Sigmoid colon (tissue), 7 donors: ENCODE results near the gene NELFB. TPM values are rescaled to one million over a fixed set of nuclear protein-coding genes. Genes with fewer than 3 reads are reported as not detected.
"Not testable (repeated sequence)": the region's sequence is repeated elsewhere in the genome, so short reads cannot be mapped to it uniquely, and the experiment has no call there.

Experiments
- DNase-seq: peaks from one replicate; pipeline ENCODE4 v3.0.0-alpha.2; 2019
- H3K27ac ChIP-seq, 4 donors: fragments of 200-600 bp; sonication (generic); one replicate each; pipeline ENCODE4 v1.5.1; 2016 to 2019; ENCODE audit warnings: mild to moderate bottlenecking in 1 of 4
- H3K27me3 ChIP-seq, 3 donors: fragments of 200-600 bp; sonication (generic); one replicate each; pipeline ENCODE4 v1.5.1; 2019; ENCODE audit warnings: mild to moderate bottlenecking in 1 of 3
- H3K36me3 ChIP-seq, 4 donors: fragments of 200-600 bp; sonication (generic); one replicate each; pipeline ENCODE4 v1.5.1; 2016 to 2019
- H3K4me1 ChIP-seq, 4 donors: fragments of 200-600 bp; sonication (generic); one replicate each; pipeline ENCODE4 v1.5.1; 2017 to 2019
- H3K4me3 ChIP-seq, 4 donors: fragments of 200-600 bp; sonication (generic); one replicate each; pipeline ENCODE4 v1.5.1; 2017 to 2019; ENCODE audit warnings: mild to moderate bottlenecking in 2 of 4, moderate library complexity in 1 of 4
- H3K9me3 ChIP-seq, 4 donors: fragments of 200-600 bp in 3 of 4; sonication (generic) in 3 of 4; one replicate each; pipeline versions ENCODE4 v1.5.1 to v1.6.1; 2013 to 2019
- EP300 ChIP-seq, 4 donors: sonication (generic); formaldehyde crosslinking; IDR thresholded peaks; one replicate each; pipeline ENCODE4 v1.6.1; 2017; ENCODE audit warnings: antibody characterized with exemption in 4 of 4
- POLR2A ChIP-seq, 2 donors: fragments of 450-650 bp; IDR thresholded peaks; one replicate each; pipeline ENCODE4 v1.6.1; 2016; ENCODE audit warnings: antibody characterized with exemption in 2 of 2, mild to moderate bottlenecking in 2 of 2, moderate library complexity in 2 of 2
- POLR2AphosphoS5 ChIP-seq, 4 donors: sonication (generic); formaldehyde crosslinking; IDR thresholded peaks; one replicate each; pipeline ENCODE4 v1.6.1; 2017; ENCODE audit warnings: antibody characterized with exemption in 4 of 4
- WGBS, 2 donors: extraction: QIAGEN DNeasy Blood & Tissue Kit; methylation state at CpG; one replicate each; pipeline ENCODE4 v1.1.7; 2013; 5-methylcytosine and 5-hydroxymethylcytosine counted together
- intact Hi-C: fragments of 100-400 bp; cut with DNase I; formaldehyde crosslinking; loops from one replicate; pipeline ENCODE4 v1.15.1; 2023
- polyA plus RNA-seq, 3 donors: library from polyadenylated mRNA; stranded (reverse); fragments of 200-250 nt; gene quantifications; one replicate each; pipeline ENCODE4 v1.2.3, GENCODE V29; 2013
- total RNA-seq, 4 donors: library from RNA; depleted of rRNA; stranded (reverse); fragments of >200 nt; gene quantifications; one replicate each; pipeline ENCODE4 v1.1.0, GENCODE V29; 2016
- TF ChIP-seq, protein P1 (sequence below), 4 experiments: fragments of 450-650 bp in 3 of 4; fragments of 200-600 bp in 1 of 4; IDR thresholded peaks; one replicate each; pipeline ENCODE4 v1.5.1; 2016 to 2019; ENCODE audit warnings: antibody characterized with exemption in 4 of 4, mild to moderate bottlenecking in 3 of 4, moderate library complexity in 2 of 4
- donor health status: healthy with polysubstance abuse.
- donor health status: Bipolar disorder and iron deficiency.
- donor health status: healthy.

Gene NELFB
- total and polyA plus RNA-seq, 7 donors: 24.7 to 70.5 (median 36.5) TPM

DNA sequence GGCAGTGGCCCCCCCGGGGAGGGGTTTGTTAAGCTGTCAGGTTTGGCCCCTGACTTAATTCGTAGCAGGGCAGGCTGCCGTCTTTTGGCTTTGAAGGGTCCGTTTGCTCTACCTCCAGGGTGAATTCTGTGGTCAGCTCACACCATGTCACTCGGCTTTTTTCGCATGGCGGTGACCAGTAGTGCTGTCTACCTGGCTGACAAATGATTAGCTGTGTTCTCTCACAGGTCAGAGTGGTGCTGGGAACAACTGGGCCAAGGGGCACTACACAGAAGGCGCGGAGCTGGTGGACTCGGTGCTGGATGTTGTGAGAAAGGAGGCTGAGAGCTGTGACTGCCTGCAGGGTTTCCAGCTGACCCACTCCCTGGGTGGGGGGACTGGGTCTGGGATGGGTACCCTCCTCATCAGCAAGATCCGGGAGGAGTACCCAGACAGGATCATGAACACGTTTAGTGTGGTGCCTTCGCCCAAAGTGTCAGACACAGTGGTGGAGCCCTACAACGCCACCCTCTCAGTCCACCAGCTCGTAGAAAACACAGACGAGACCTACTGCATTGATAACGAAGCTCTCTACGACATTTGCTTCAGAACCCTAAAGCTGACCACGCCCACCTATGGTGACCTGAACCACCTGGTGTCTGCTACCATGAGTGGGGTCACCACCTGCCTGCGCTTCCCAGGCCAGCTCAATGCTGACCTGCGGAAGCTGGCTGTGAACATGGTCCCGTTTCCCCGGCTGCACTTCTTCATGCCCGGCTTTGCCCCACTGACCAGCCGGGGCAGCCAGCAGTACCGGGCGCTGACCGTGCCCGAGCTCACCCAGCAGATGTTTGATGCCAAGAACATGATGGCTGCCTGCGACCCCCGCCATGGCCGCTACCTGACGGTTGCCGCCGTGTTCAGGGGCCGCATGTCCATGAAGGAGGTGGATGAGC lies 12.6 kb upstream of the NELFB start:
- Histone ChIP-seq H3K27ac (peak overlapping the region; percentile 92 to 97 (median 92)), H3K4me3 (peak overlapping the region; percentile 68 to 88 (median 80)), H3K27me3 (no peaks in the 10 kb centered on the region), H3K4me1 (peaks cover 2 to 54% (median 41%) of the 10 kb centered on the region in 4 donors), H3K36me3 (peaks cover 4 to 19% (median 15%) of the 10 kb centered on the region in 4 donors), H3K9me3 (no peaks in the 10 kb centered on the region)
- no peak for DNase-seq
- intact Hi-C loops: no loop called here
- WGBS, 2 donors: 31 to 72% methylated on average over 36 of the region's 36 CpGs
- no peak for TF ChIP-seq POLR2A (IDR thresholded peaks at IDR 0.05)

DNA sequence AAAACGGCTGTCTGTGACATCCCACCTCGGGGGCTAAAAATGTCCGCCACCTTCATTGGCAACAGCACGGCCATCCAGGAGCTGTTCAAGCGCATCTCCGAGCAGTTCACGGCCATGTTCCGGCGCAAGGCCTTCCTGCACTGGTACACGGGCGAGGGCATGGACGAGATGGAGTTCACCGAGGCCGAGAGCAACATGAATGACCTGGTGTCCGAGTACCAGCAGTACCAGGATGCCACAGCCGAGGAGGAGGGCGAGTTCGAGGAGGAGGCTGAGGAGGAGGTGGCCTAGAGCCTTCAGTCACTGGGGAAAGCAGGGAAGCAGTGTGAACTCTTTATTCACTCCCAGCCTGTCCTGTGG lies 11.9 kb upstream of the NELFB start:
- H3K4me3 ChIP-seq: not testable (repeated sequence)

DNA sequence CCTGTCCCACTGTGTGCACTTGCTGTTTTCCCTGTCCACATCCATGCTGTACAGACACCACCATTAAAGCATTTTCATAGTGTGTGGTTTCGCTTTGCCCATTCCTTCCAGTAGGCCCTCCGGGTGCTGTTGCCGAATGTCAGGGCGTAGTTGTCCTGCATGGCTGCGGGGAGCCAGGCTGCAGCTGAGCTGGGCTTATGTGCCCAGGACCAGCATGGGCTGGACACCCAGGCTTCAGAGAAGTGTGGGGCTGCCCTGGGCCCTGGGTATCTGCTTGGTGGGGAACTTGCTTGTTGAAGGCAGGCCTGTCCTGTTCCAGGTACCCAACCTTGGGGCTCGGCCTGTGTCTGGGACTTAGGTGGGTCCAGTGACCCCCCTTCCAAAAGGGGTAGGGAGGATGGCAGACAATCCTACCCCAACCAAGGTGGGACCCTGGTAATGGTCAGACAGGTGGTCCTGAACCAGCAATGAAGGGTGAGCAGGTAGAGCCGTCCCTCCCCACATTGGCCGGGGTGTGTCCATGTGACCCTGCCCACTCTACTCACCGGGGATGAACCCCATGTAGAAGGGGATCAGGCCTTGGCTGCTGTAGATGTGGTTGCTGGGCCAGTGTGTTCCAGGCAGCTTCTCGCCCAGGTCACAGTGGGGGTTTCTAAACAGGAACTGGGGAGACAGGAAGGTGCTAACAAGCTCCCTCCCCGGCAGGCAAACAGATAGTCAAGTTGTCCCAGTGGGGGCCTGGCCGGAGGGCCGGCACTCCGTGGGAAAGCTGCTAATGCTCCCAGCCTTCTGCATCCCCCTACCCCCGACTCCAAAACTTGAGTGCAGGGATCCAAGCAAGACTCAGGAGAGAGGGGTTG lies 11.3 kb upstream of the NELFB start:
- Histone ChIP-seq H3K9me3 (no peaks in the 10 kb centered on the region), H3K36me3 (peaks cover 4 to 19% (median 15%) of the 10 kb centered on the region in 4 donors), H3K4me1 (peaks cover 2 to 47% (median 33%) of the 10 kb centered on the region in 4 donors), H3K27ac (no peak overlapping the region), H3K27me3 (no peaks in the 10 kb centered on the region), H3K4me3 (no peak overlapping the region)
- 56 to 72% methylated on average over 15 of the region's 15 CpGs for WGBS, 2 donors
- intact Hi-C loops: no loop called here
- TF ChIP-seq POLR2AphosphoS5 (IDR thresholded peaks at IDR 0.05) (no peak), POLR2A (IDR thresholded peaks at IDR 0.05) (no peak)
- DNase-seq: no peak

More for the DNA sequence above, 11.9 kb upstream of the NELFB start:
- Histone ChIP-seq H3K4me1 (peaks cover 2 to 53% (median 38%) of the 10 kb centered on the region in 4 donors), H3K36me3 (peaks cover 4 to 19% (median 15%) of the 10 kb centered on the region in 4 donors)
- H3K27ac ChIP-seq, DNase-seq, intact Hi-C loops, H3K27me3 ChIP-seq, H3K9me3 ChIP-seq: not testable (repeated sequence)
- WGBS, 2 donors: 63 to 88% methylated on average over 18 of the region's 18 CpGs

DNA sequence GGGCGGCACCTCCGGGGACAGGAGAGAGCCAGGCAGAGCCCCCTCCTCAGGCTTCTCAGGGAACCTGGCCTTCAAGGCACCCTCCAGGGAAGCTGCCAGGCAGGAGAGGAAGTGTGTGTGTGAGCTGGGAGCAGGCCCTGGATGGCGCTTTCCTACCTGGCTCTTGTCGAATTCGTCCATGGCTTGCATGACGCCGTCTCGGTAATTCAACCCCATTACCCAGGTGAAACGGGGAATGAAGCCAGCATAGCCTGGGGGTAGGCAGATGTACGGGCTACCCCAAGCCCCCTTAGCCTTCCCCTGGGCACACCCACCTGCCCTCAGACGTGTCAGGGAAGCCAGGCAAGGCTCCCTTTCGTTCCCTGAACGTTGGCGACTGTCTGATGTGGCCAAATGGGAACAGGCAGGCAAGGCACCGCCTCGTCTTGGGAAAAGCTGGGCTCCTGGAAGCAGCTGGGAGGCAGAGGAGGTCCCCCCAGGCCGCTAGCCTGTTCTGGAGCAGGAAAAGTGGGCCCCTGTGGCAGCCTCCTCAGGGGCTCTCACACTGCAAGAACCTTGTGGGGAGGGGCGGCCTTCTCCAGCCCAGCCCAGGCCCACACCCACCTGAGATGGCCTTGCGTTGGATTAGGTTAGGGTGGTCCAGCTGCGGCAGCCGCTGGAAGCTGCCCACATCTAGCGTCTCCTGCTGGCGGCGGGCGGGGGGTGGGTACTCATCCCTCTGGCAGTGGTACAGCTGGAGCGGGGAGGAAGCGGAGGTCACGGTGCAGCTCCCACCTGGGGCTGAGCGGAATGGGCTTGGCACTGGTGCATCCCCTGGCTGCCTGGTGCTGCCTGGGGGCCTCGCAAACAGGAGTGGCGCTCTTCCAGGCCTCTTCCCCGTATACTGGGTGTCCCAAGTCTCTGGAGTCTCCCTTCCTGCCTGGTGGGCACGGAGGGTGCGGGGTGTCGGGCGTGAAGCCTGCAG lies 10.4 kb upstream of the NELFB start:
- Histone ChIP-seq H3K4me3 (no peak overlapping the region), H3K4me1 (peaks cover 2 to 38% (median 24%) of the 10 kb centered on the region in 4 donors), H3K27me3 (no peaks in the 10 kb centered on the region), H3K36me3 (peaks cover 4 to 19% (median 15%) of the 10 kb centered on the region in 4 donors), H3K27ac (no peak overlapping the region), H3K9me3 (no peaks in the 10 kb centered on the region)
- DNase-seq: no peak
- 81% methylated on average over 36 of the region's 36 CpGs for WGBS, 2 donors
- intact Hi-C loops: no loop called here
- no peak for TF ChIP-seq EP300 (IDR thresholded peaks at IDR 0.05)

DNA sequence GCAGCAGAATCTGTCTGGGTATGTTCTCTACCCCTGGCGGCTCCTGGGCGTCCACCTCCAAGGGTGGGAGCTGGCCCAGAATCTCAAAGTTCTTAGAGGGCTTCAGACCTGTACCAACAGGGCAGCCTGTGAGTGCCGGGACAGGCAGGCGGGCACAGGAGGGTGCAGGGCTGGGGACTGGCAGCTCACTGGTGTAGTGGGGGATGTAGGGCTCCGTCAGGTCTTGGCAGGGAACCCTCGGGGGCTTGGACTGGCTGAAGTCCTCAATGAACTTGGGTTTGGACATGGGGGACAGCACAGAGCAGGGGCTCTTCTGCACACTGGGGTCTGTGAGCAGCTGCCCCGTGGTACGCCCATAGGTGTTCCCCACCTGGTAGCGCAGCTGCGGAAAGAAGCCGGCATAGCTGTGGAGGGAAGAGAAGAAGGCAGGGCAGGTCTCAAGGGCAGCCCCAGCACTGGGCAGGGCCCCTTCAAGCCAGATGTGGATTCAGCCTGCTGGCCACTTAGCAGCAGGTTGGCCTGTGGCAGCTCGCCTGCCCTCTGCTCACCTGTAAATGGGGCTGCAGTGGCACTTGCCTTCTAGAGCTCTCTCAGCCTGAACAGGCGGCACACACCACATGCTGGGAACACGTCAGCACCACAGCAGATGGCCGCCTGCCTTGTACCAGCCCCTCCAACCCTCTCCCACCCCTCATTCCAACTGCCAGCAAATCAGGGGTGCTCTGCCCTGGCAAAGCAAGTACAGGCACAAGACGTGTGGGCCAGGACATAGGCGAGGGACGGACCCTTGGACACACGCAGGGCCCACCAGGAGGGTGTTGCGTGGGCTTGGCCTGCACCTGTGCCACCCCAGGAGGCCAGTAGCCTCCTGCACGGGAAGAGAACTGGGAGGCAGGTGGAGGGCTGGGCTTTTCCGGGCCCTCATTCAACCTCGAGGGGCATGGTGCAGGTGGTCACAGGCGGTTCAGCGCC lies 9.4 kb upstream of the NELFB start:
- intact Hi-C loops: no loop called here

DNA sequence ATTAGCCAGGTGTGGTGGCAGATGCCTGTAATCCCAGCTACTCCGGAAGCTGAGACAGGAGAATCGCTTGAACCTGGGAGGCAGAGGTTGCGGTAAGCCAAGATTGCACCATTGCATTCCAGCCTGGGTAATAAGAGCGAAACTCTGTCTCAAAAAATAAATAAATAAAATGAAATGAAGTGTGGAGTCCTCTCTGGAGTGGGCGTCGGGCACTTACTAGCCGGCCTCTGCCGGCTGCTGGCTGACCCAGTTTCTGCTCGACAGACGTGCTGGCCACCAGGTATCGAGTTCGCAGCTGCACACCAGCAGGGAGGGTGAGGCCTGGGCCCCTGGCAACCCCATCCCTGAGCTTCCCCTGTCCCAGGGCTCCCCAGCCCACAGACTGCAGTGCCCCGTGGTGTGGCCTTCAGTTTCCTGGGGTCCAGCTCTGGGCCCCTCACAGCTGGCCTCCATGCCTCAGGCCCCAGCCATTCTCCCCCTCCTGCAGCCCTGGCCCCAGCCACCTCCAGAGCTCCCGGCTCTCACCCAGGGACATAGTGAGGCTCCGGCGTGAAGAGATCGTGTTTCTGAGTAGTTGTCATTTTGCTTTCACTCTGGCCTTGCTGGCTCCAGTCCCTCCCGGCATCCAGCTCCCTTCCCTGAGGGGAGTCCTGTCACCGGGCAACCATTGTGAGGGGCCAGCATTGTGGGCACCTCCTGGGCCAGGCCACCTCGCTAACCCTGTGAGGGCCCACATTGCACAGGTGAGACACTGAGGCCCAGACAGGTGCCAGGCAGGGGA lies 7.8 kb upstream of the NELFB start:
- H3K36me3 ChIP-seq: peaks cover 4 to 16% (median 13%) of the 10 kb centered on the region in 4 donors
- no peak for DNase-seq
- WGBS, 2 donors: 84 to 90% methylated on average over 20 of the region's 20 CpGs
- peaks cover 0 to 10% (median 6%) of the 10 kb centered on the region in 3 donors for H3K27me3 ChIP-seq
- no peaks in the 10 kb centered on the region for H3K9me3 ChIP-seq
- TF ChIP-seq, protein P1, sequence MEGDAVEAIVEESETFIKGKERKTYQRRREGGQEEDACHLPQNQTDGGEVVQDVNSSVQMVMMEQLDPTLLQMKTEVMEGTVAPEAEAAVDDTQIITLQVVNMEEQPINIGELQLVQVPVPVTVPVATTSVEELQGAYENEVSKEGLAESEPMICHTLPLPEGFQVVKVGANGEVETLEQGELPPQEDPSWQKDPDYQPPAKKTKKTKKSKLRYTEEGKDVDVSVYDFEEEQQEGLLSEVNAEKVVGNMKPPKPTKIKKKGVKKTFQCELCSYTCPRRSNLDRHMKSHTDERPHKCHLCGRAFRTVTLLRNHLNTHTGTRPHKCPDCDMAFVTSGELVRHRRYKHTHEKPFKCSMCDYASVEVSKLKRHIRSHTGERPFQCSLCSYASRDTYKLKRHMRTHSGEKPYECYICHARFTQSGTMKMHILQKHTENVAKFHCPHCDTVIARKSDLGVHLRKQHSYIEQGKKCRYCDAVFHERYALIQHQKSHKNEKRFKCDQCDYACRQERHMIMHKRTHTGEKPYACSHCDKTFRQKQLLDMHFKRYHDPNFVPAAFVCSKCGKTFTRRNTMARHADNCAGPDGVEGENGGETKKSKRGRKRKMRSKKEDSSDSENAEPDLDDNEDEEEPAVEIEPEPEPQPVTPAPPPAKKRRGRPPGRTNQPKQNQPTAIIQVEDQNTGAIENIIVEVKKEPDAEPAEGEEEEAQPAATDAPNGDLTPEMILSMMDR (IDR thresholded peaks at IDR 0.05): no peak
- TF ChIP-seq POLR2AphosphoS5 (IDR thresholded peaks at IDR 0.05) (no peak), EP300 (IDR thresholded peaks at IDR 0.05) (no peak), POLR2A (IDR thresholded peaks at IDR 0.05) (no peak)
- intact Hi-C loops: no loop called here
- H3K27ac ChIP-seq: no peak overlapping the region
- no peak overlapping the region for H3K4me3 ChIP-seq
- H3K4me1 ChIP-seq: peaks cover 0 to 22% (median 15%) of the 10 kb centered on the region in 4 donors

More for the DNA sequence above, 9.4 kb upstream of the NELFB start:
- 91 to 93% methylated on average over 25 of the region's 25 CpGs for WGBS, 2 donors
- H3K4me1 ChIP-seq: peaks cover 2 to 30% (median 20%) of the 10 kb centered on the region in 4 donors
- no peak overlapping the region for H3K27ac ChIP-seq
- no peak for TF ChIP-seq EP300 (IDR thresholded peaks at IDR 0.05)
- no peaks in the 10 kb centered on the region for H3K27me3 ChIP-seq
- DNase-seq: no peak
- no peak overlapping the region for H3K4me3 ChIP-seq
- H3K36me3 ChIP-seq: peaks cover 4 to 19% (median 15%) of the 10 kb centered on the region in 4 donors
- no peaks in the 10 kb centered on the region for H3K9me3 ChIP-seq
